ENCODE data around the gene RAB27A. TPM values are rescaled to one million over a fixed set of nuclear protein-coding genes. Genes with fewer than 3 reads are reported as not detected.
A peak's percentile ranks its signal among the peaks of the same experiment; 100 is the strongest.

The RAB27A gene
- total RNA-seq, 2 donors from 2014 or later, result 9.6 to 9.9 TPM

GRCh38 chr15:55279100-55279745, 10.4 kb downstream of the RAB27A start:
- WGBS, 2 donors, result 80 to 89% methylated on average over 2 of the region's 2 CpGs
- intact Hi-C loops (cut with DNase I), result no loop called here
- Histone ChIP-seq H3K9me3 (no peaks in the 10 kb centered on the region), H3K27me3 (no peaks in the 10 kb centered on the region), H3K4me1 (peaks cover 39% of the 10 kb centered on the region), H3K36me3 (replicated peaks in 1 of 2; ENCODE audit: insufficient read depth in 1 of 2, low read depth in 2 of 2) (no peaks in the 10 kb centered on the region), H3K27ac (peak overlapping the region in 2 of 4 donors; percentile 35 to 57), H3K4me3 (no peak overlapping the region)
- ATAC-seq (no peak), DNase-seq (no peak)
- no peak for TF ChIP-seq CTCF (IDR thresholded peaks at IDR 0.05)
- no peak for TF ChIP-seq POLR2A (IDR thresholded peaks at IDR 0.05)

- intact Hi-C loops (cut with DNase I), result no loop called here
- H3K36me3 ChIP-seq (replicated peaks in 1 of 2; ENCODE audit: insufficient read depth in 1 of 2, low read depth in 2 of 2), result no peaks in the 10 kb centered on the region
- 74 to 89% methylated on average over 2 of the region's 2 CpGs for WGBS, 2 donors
- ATAC-seq (no peak), DNase-seq (no peak)
- no peak for TF ChIP-seq POLR2A (IDR thresholded peaks at IDR 0.05)
- no peak for TF ChIP-seq CTCF (IDR thresholded peaks at IDR 0.05)
- H3K9me3 ChIP-seq, result no peaks in the 10 kb centered on the region
- H3K4me3 ChIP-seq, result no peak overlapping the region
- H3K27ac ChIP-seq, result no peak overlapping the region
- H3K27me3 ChIP-seq, result no peaks in the 10 kb centered on the region
- peaks cover 24% of the 10 kb centered on the region for H3K4me1 ChIP-seq
Observed at GRCh38 chr15:55277715-55278114, 11.9 kb downstream of the RAB27A start.

DNA sequence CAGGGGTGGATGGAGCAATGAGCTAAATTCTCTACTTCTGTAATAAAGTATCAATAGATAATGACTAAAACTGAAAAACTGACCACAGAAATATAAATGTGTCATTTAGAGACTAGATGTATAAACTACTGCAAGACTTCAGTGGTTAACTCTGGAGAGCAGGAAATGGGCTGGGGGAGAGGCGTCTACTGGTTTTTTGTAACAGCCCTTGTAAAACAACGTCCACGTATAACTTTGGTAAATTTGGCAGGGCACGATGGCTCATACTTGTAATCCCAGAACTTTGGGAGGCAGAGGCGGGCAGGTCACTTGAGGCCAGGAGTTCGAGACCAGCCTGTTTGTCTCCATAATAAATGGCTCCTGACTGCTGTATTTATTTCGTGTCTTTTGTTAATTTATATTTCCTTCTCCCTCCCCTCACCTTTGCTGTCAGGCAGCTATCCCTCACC, 12.5 kb downstream of the RAB27A start:
- TF ChIP-seq POLR2A (IDR thresholded peaks at IDR 0.05) (no peak), CTCF (IDR thresholded peaks at IDR 0.05) (no peak)
- ATAC-seq (no peak), DNase-seq (no peak)
- H3K27ac ChIP-seq, result no peak overlapping the region
- H3K27me3 ChIP-seq, result no peaks in the 10 kb centered on the region
- H3K9me3 ChIP-seq, result no peaks in the 10 kb centered on the region
- H3K4me1 ChIP-seq, result peaks cover 19% of the 10 kb centered on the region
- H3K4me3 ChIP-seq, result no peak overlapping the region
- intact Hi-C loops (cut with DNase I), result no loop called here
- 59 to 82% methylated on average over 7 of the region's 7 CpGs for WGBS, 2 donors
- no peaks in the 10 kb centered on the region for H3K36me3 ChIP-seq (replicated peaks in 1 of 2; ENCODE audit: insufficient read depth in 1 of 2, low read depth in 2 of 2)

DNA sequence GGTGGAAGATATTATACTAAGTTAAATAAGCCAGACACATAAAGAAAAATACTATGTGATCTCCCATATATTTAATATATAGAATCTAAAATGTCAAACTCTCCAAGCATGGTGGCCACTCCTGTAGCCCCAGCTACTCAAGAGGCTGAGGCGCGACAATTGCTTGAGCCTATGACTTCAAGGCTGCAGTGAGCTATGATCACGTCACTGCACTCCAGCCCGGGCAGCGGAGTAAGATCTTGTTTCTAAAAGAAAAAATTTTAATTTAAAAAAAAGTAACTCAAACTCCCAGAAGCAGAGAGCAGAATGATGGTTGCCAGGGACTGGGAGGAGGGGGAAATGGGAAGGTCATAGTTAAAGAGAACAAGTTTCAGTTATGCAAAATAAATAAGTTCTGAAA, 13.3 kb downstream of the RAB27A start:
- WGBS, 2 donors, result 90 to 96% methylated on average over 5 of the region's 5 CpGs
- ATAC-seq, result no peak
- Histone ChIP-seq H3K36me3 (replicated peaks in 1 of 2; ENCODE audit: insufficient read depth in 1 of 2, low read depth in 2 of 2) (no peaks in the 10 kb centered on the region), H3K9me3 (no peaks in the 10 kb centered on the region), H3K27ac (no peak overlapping the region), H3K4me1 (peaks cover 13% of the 10 kb centered on the region), H3K27me3 (no peaks in the 10 kb centered on the region), H3K4me3 (no peak overlapping the region)
- no peak for DNase-seq
- intact Hi-C loops (cut with DNase I), result no loop called here
- TF ChIP-seq POLR2A (IDR thresholded peaks at IDR 0.05) (no peak), CTCF (IDR thresholded peaks at IDR 0.05) (no peak)

GRCh38 chr15:55270291-55270690, 19.3 kb downstream of the RAB27A start:
- H3K27ac ChIP-seq, result no peak overlapping the region
- H3K9me3 ChIP-seq, result no peaks in the 10 kb centered on the region
- WGBS, 2 donors, result 82 to 85% methylated on average over 6 of the region's 6 CpGs
- ATAC-seq (no peak), DNase-seq (no peak)
- no peak overlapping the region for H3K4me3 ChIP-seq
- H3K27me3 ChIP-seq, result no peaks in the 10 kb centered on the region
- H3K4me1 ChIP-seq, result no peaks in the 10 kb centered on the region
- no peaks in the 10 kb centered on the region for H3K36me3 ChIP-seq (replicated peaks in 1 of 2; ENCODE audit: insufficient read depth in 1 of 2, low read depth in 2 of 2)
- no peak for TF ChIP-seq POLR2A (IDR thresholded peaks at IDR 0.05)
- TF ChIP-seq CTCF (IDR thresholded peaks at IDR 0.05), result no peak
- intact Hi-C loops (cut with DNase I), result no loop called here

All from body of pancreas (tissue), 4 donors.